Measurements from ENCODE around the gene GUCA1A. TPM values are rescaled to one million over a fixed set of nuclear protein-coding genes. Genes with fewer than 3 reads are reported as not detected.

Gene GUCA1A
- total RNA-seq, result not detected

GRCh38 chr6:42173101-42173500, at the start of gene GUCA1A:
TSS of gene GUCA1A (plus strand) at chr6:42173364. CDS start at chr6:42173614, 250 bp downstream.
- Histone ChIP-seq H3K9me3 (ENCODE audit: low read depth, low read length) (no peaks in the 10 kb centered on the region), H3K27me3 (ENCODE audit: insufficient read depth, low read length) (no peaks in the 10 kb centered on the region), H3K4me1 (ENCODE audit: insufficient read depth, low read length) (no peaks in the 10 kb centered on the region), H3K4me3 (ENCODE audit: low read length) (no peak within 1 kb of the TSS)

GRCh38 chr6:42123379-42124103, 49.6 kb upstream of the GUCA1A start:
- no peak overlapping the region for H3K4me3 ChIP-seq (ENCODE audit: low read length)
- H3K4me1 ChIP-seq (ENCODE audit: insufficient read depth, low read length), result no peaks in the 10 kb centered on the region
- H3K27me3 ChIP-seq (ENCODE audit: insufficient read depth, low read length), result no peaks in the 10 kb centered on the region
- H3K9me3 ChIP-seq (ENCODE audit: low read depth, low read length), result no peaks in the 10 kb centered on the region

- Histone ChIP-seq H3K4me1 (ENCODE audit: insufficient read depth, low read length) (no peaks in the 10 kb centered on the region), H3K9me3 (ENCODE audit: low read depth, low read length) (no peaks in the 10 kb centered on the region), H3K4me3 (ENCODE audit: low read length) (no peak overlapping the region), H3K27me3 (ENCODE audit: insufficient read depth, low read length) (no peaks in the 10 kb centered on the region)
These were observed 48.8 kb upstream of the GUCA1A start for GRCh38 chr6:42124223-42124836.

GRCh38 chr6:42125231-42125630, 47.9 kb upstream of the GUCA1A start:
- Histone ChIP-seq H3K4me1 (ENCODE audit: insufficient read depth, low read length) (no peaks in the 10 kb centered on the region), H3K4me3 (ENCODE audit: low read length) (no peak overlapping the region), H3K27me3 (ENCODE audit: insufficient read depth, low read length) (no peaks in the 10 kb centered on the region), H3K9me3 (ENCODE audit: low read depth, low read length) (no peaks in the 10 kb centered on the region)

GRCh38 chr6:42125663-42126062, 47.5 kb upstream of the GUCA1A start:
- Histone ChIP-seq H3K4me1 (ENCODE audit: insufficient read depth, low read length) (no peaks in the 10 kb centered on the region), H3K4me3 (ENCODE audit: low read length) (no peak overlapping the region), H3K27me3 (ENCODE audit: insufficient read depth, low read length) (no peaks in the 10 kb centered on the region), H3K9me3 (ENCODE audit: low read depth, low read length) (no peaks in the 10 kb centered on the region)

GRCh38 chr6:42128460-42129359, 44.5 kb upstream of the GUCA1A start:
- H3K27me3 ChIP-seq (ENCODE audit: insufficient read depth, low read length), result no peaks in the 10 kb centered on the region
- H3K4me1 ChIP-seq (ENCODE audit: insufficient read depth, low read length), result no peaks in the 10 kb centered on the region
- H3K9me3 ChIP-seq (ENCODE audit: low read depth, low read length), result no peaks in the 10 kb centered on the region
- H3K4me3 ChIP-seq (ENCODE audit: low read length), result no peak overlapping the region

GRCh38 chr6:42129360-42129676, 43.8 kb upstream of the GUCA1A start:
- no peaks in the 10 kb centered on the region for H3K4me1 ChIP-seq (ENCODE audit: insufficient read depth, low read length)
- no peaks in the 10 kb centered on the region for H3K27me3 ChIP-seq (ENCODE audit: insufficient read depth, low read length)
- no peak overlapping the region for H3K4me3 ChIP-seq (ENCODE audit: low read length)
- H3K9me3 ChIP-seq (ENCODE audit: low read depth, low read length), result no peaks in the 10 kb centered on the region

- H3K27me3 ChIP-seq (ENCODE audit: insufficient read depth, low read length), result no peaks in the 10 kb centered on the region
- no peaks in the 10 kb centered on the region for H3K4me1 ChIP-seq (ENCODE audit: insufficient read depth, low read length)
- no peak overlapping the region for H3K4me3 ChIP-seq (ENCODE audit: low read length)
- no peaks in the 10 kb centered on the region for H3K9me3 ChIP-seq (ENCODE audit: low read depth, low read length)
These were observed 41.6 kb upstream of the GUCA1A start for GRCh38 chr6:42131531-42131930.

- no peaks in the 10 kb centered on the region for H3K9me3 ChIP-seq (ENCODE audit: low read depth, low read length)
- H3K4me3 ChIP-seq (ENCODE audit: low read length), result no peak overlapping the region
- no peaks in the 10 kb centered on the region for H3K4me1 ChIP-seq (ENCODE audit: insufficient read depth, low read length)
- no peaks in the 10 kb centered on the region for H3K27me3 ChIP-seq (ENCODE audit: insufficient read depth, low read length)
These were observed 39.2 kb upstream of the GUCA1A start for GRCh38 chr6:42133926-42134325.

GRCh38 chr6:42135161-42135560, 38.0 kb upstream of the GUCA1A start:
- H3K9me3 ChIP-seq (ENCODE audit: low read depth, low read length), result no peaks in the 10 kb centered on the region
- H3K27me3 ChIP-seq (ENCODE audit: insufficient read depth, low read length), result no peaks in the 10 kb centered on the region
- H3K4me3 ChIP-seq (ENCODE audit: low read length), result no peak overlapping the region
- peaks cover 4% of the 10 kb centered on the region for H3K4me1 ChIP-seq (ENCODE audit: insufficient read depth, low read length)

- Histone ChIP-seq H3K27me3 (ENCODE audit: insufficient read depth, low read length) (no peaks in the 10 kb centered on the region), H3K4me1 (ENCODE audit: insufficient read depth, low read length) (peaks cover 10% of the 10 kb centered on the region), H3K9me3 (ENCODE audit: low read depth, low read length) (no peaks in the 10 kb centered on the region), H3K4me3 (ENCODE audit: low read length) (no peak overlapping the region)
These were observed 37.4 kb upstream of the GUCA1A start for GRCh38 chr6:42135722-42136121.

GRCh38 chr6:42136508-42137193, 36.5 kb upstream of the GUCA1A start:
- H3K4me1 ChIP-seq (ENCODE audit: insufficient read depth, low read length), result peaks cover 10% of the 10 kb centered on the region
- H3K4me3 ChIP-seq (ENCODE audit: low read length), result no peak overlapping the region
- no peaks in the 10 kb centered on the region for H3K9me3 ChIP-seq (ENCODE audit: low read depth, low read length)

GRCh38 chr6:42137194-42137753, 35.9 kb upstream of the GUCA1A start:
- Histone ChIP-seq H3K4me3 (ENCODE audit: low read length) (no peak overlapping the region), H3K9me3 (ENCODE audit: low read depth, low read length) (no peaks in the 10 kb centered on the region)

More at GRCh38 chr6:42136508-42137193, 36.5 kb upstream of the GUCA1A start:
- peaks cover 6% of the 10 kb centered on the region for H3K27me3 ChIP-seq (ENCODE audit: insufficient read depth, low read length)

GRCh38 chr6:42138190-42138589, 35.0 kb upstream of the GUCA1A start:
- Histone ChIP-seq H3K4me1 (ENCODE audit: insufficient read depth, low read length) (peaks cover 22% of the 10 kb centered on the region), H3K4me3 (ENCODE audit: low read length) (no peak overlapping the region), H3K9me3 (ENCODE audit: low read depth, low read length) (no peaks in the 10 kb centered on the region), H3K27me3 (ENCODE audit: insufficient read depth, low read length) (peaks cover 20% of the 10 kb centered on the region)

More at GRCh38 chr6:42137194-42137753, 35.9 kb upstream of the GUCA1A start:
- Histone ChIP-seq H3K27me3 (ENCODE audit: insufficient read depth, low read length) (peaks cover 12% of the 10 kb centered on the region), H3K4me1 (ENCODE audit: insufficient read depth, low read length) (peaks cover 15% of the 10 kb centered on the region)

All from mononuclear cell (primary cell).